DOHH2 (cell line): ENCODE measurements around the gene SOX5.

Experiments
- H3F3A ChIP-seq: fragments of 200-600 bp; sonication (generic), shearing (Covaris generic); 2 replicates; pipeline ENCODE4 v1.6.0; 2016; ENCODE audit warnings: antibody characterized with exemption, mild to moderate bottlenecking; ENCODE audit not compliant: control insufficient read depth, insufficient read depth
- H3K27ac ChIP-seq: fragments of 200-600 bp; sonication (generic); 2 replicates; pipeline ENCODE4 v1.5.1; 2014; ENCODE audit warnings: low read depth, mild to moderate bottlenecking, low read length, moderate library complexity
- H3K27me3 ChIP-seq: fragments of 200-600 bp; sonication (generic); 2 replicates; pipeline ENCODE4 v1.6.1; 2014; ENCODE audit warnings: mild to moderate bottlenecking, low read length, mixed read lengths; ENCODE audit not compliant: control insufficient read depth
- H3K36me3 ChIP-seq: fragments of 200-600 bp; sonication (generic); 2 replicates; pipeline ENCODE4 v1.6.1; 2014; ENCODE audit warnings: mild to moderate bottlenecking, low read length, moderate library complexity, mixed read lengths; ENCODE audit not compliant: control insufficient read depth
- H3K4me1 ChIP-seq: fragments of 200-600 bp; sonication (generic); 2 replicates; pipeline ENCODE4 v1.6.1; 2014; ENCODE audit warnings: mild to moderate bottlenecking, low read length, mixed read lengths; ENCODE audit not compliant: control insufficient read depth
- H3K4me2 ChIP-seq: fragments of 200-600 bp; sonication (generic); 2 replicates; pipeline ENCODE4 v1.6.0; 2014; ENCODE audit warnings: mild to moderate bottlenecking, low read length, moderate library complexity
- H3K4me3 ChIP-seq: fragments of 200-600 bp; sonication (generic); 2 replicates; pipeline ENCODE4 v1.5.1; 2014; ENCODE audit warnings: mild to moderate bottlenecking, low read length, mixed read lengths
- H3K79me2 ChIP-seq: fragments of 200-600 bp; sonication (generic); 2 replicates; pipeline ENCODE4 v1.6.1; 2014; ENCODE audit warnings: mild to moderate bottlenecking, low read length, mixed read lengths; ENCODE audit not compliant: control insufficient read depth
- H3K9me2 ChIP-seq: fragments of 200-600 bp; sonication (generic); replicated peaks from 2 replicates; pipeline ENCODE4 v1.6.1; 2014; ENCODE audit warnings: mild to moderate bottlenecking, low read length, mixed read lengths; ENCODE audit not compliant: control insufficient read depth
- H3K9me3 ChIP-seq: fragments of 200-600 bp; sonication (generic); 2 replicates; pipeline ENCODE4 v1.6.1; 2014; ENCODE audit warnings: antibody characterized with exemption, low read length, mixed read lengths; ENCODE audit not compliant: control insufficient read depth, insufficient read depth
- H4K20me1 ChIP-seq: fragments of 200-600 bp; sonication (generic); 2 replicates; pipeline ENCODE4 v1.6.0; 2014; ENCODE audit warnings: low read depth, mild to moderate bottlenecking, antibody characterized with exemption, low read length, moderate library complexity; ENCODE audit not compliant: control insufficient read depth, insufficient read depth
- CTCF ChIP-seq: fragments of 200-600 bp; sonication (generic); IDR thresholded peaks from one replicate; pipeline ENCODE4 v1.5.1; 2014; ENCODE audit warnings: antibody characterized with exemption, mild to moderate bottlenecking, low read depth, low read length; ENCODE audit not compliant: poor library complexity, severe bottlenecking
- EZH2phosphoT487 ChIP-seq: fragments of 200-600 bp; sonication (generic); IDR thresholded peaks from 2 replicates; pipeline ENCODE4 v1.6.1; 2017; ENCODE audit warnings: borderline replicate concordance, mild to moderate bottlenecking, antibody characterized with exemption, low read length, moderate library complexity, mixed read lengths

Gene SOX5

GRCh38 chr12:23949348-23950209, at the start of gene SOX5:
Gene SOX5, minus strand, starts transcription at chr12:23949670. Its CDS starts 69 bp downstream, at chr12:23949601.
- TF ChIP-seq CTCF (no peak), EZH2phosphoT487 (no peak)
- Histone ChIP-seq H3F3A (no peaks in the 10 kb centered on the region), H3K27ac (no peak within 1 kb of the TSS), H4K20me1 (no peaks in the 10 kb centered on the region), H3K79me2 (no peaks in the 10 kb centered on the region), H3K4me2 (no peak within 1 kb of the TSS), H3K4me1 (no peaks in the 10 kb centered on the region), H3K9me2 (no peaks in the 10 kb centered on the region), H3K9me3 (no peaks in the 10 kb centered on the region), H3K4me3 (no peak within 1 kb of the TSS), H3K36me3 (no peaks in the 10 kb centered on the region), H3K27me3 (no peaks in the 10 kb centered on the region)

GRCh38 chr12:23987046-23987445, 37.6 kb upstream of the SOX5 start:
- TF ChIP-seq EZH2phosphoT487 (no peak), CTCF (no peak)

GRCh38 chr12:23980826-23981225, 31.4 kb upstream of the SOX5 start:
- no peak for TF ChIP-seq EZH2phosphoT487
- TF ChIP-seq CTCF = no peak
- Histone ChIP-seq H3K27me3 (no peaks in the 10 kb centered on the region; the same call in 1 of the 2 replicates), H3K36me3 (no peaks in the 10 kb centered on the region), H4K20me1 (no peaks in the 10 kb centered on the region), H3K4me1 (no peaks in the 10 kb centered on the region), H3K4me2 (no peak overlapping the region), H3K79me2 (no peaks in the 10 kb centered on the region), H3K9me2 (no peaks in the 10 kb centered on the region; the same call in 1 of the 2 replicates), H3K9me3 (no peaks in the 10 kb centered on the region), H3K27ac (no peak overlapping the region), H3K4me3 (no peak overlapping the region), H3F3A (no peaks in the 10 kb centered on the region)

More at GRCh38 chr12:23987046-23987445, 37.6 kb upstream of the SOX5 start:
- Histone ChIP-seq H3K9me2 (no peaks in the 10 kb centered on the region; the same call in 1 of the 2 replicates), H3K27ac (no peak overlapping the region), H3K4me3 (no peak overlapping the region), H3F3A (no peaks in the 10 kb centered on the region), H3K9me3 (no peaks in the 10 kb centered on the region), H3K4me2 (no peak overlapping the region), H3K27me3 (no peaks in the 10 kb centered on the region; the same call in 1 of the 2 replicates), H3K36me3 (no peaks in the 10 kb centered on the region), H3K4me1 (no peaks in the 10 kb centered on the region), H3K79me2 (no peaks in the 10 kb centered on the region), H4K20me1 (no peaks in the 10 kb centered on the region)
